ENCODE data around the gene PDCD6IP. TPM values are rescaled to one million over a fixed set of nuclear protein-coding genes. Genes with fewer than 3 reads are reported as not detected.
A peak's percentile ranks its signal among the peaks of the same experiment; 100 is the strongest.

Gene PDCD6IP
- total and polyA plus RNA-seq, 2 of the 13 experiments (the other 11 are each of a cell fraction or from before 2014, with no cell fraction given) = 62.5 to 85.6 TPM

DNA sequence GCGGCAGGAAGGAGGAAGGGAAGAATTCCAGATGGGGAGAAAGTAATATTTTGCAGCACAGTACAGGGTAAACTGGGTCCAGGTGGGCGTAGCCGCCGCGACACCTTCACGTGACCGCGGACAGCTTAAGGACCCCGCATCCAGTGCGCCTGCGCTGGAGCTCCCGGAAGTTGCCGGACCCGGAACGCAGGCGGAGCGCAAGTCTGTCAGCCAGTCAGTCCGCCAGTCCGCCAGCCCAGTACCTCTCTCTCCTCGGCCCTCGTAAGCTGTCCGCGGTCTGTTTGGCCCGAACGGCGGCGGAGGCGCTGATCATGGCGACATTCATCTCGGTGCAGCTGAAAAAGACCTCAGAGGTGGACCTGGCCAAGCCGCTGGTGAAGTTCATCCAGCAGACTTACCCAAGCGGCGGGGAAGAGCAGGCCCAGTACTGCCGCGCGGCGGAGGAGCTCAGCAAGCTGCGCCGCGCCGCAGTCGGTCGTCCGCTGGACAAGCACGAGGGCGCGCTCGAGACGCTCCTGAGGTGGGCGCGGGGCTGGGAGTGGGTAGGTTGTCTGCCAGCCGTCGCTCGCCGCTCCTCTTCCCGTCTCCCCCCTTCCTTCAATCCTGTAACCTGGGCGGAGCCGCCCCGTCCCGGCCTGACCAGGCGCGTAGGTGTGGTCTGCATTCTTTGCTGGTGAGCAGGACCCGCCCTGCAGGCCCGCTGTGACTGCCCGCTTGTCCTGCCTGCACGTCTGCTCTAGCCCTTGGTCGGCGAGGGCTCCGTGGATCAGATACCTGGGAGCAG lies at the start of gene PDCD6IP (continued):
- TF ChIP-seq, protein P1, sequence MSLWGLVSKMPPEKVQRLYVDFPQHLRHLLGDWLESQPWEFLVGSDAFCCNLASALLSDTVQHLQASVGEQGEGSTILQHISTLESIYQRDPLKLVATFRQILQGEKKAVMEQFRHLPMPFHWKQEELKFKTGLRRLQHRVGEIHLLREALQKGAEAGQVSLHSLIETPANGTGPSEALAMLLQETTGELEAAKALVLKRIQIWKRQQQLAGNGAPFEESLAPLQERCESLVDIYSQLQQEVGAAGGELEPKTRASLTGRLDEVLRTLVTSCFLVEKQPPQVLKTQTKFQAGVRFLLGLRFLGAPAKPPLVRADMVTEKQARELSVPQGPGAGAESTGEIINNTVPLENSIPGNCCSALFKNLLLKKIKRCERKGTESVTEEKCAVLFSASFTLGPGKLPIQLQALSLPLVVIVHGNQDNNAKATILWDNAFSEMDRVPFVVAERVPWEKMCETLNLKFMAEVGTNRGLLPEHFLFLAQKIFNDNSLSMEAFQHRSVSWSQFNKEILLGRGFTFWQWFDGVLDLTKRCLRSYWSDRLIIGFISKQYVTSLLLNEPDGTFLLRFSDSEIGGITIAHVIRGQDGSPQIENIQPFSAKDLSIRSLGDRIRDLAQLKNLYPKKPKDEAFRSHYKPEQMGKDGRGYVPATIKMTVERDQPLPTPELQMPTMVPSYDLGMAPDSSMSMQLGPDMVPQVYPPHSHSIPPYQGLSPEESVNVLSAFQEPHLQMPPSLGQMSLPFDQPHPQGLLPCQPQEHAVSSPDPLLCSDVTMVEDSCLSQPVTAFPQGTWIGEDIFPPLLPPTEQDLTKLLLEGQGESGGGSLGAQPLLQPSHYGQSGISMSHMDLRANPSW (CRISPR knock-in tag; IDR thresholded peaks at IDR 0.05; ENCODE audit: borderline replicate concordance) = peak; percentile 60; the same call in 1 of the 2 replicates
- TF ChIP-seq, protein P2, sequence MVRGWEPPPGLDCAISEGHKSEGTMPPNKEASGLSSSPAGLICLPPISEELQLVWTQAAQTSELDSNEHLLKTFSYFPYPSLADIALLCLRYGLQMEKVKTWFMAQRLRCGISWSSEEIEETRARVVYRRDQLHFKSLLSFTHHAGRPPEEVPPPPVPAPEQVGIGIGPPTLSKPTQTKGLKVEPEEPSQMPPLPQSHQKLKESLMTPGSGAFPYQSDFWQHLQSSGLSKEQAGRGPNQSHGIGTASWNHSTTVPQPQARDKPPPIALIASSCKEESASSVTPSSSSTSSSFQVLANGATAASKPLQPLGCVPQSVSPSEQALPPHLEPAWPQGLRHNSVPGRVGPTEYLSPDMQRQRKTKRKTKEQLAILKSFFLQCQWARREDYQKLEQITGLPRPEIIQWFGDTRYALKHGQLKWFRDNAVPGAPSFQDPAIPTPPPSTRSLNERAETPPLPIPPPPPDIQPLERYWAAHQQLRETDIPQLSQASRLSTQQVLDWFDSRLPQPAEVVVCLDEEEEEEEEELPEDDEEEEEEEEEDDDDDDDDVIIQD (CRISPR knock-in tag; IDR thresholded peaks at IDR 0.05; ENCODE audit: low read depth) = peak; percentile 4; the same call in 1 of the 2 replicates
- TF ChIP-seq SRSF1 (optimal IDR thresholded peaks at IDR 0.05; ENCODE audit: low read depth, low read length) (peak; percentile 74), ZNF660 (CRISPR knock-in tag; IDR thresholded peaks at IDR 0.05; ENCODE audit: borderline replicate concordance, low read depth) (no peak), PHB2 (IDR thresholded peaks at IDR 0.05; ENCODE audit: partially characterized antibody) (no peak), MEIS2 (CRISPR knock-in tag; IDR thresholded peaks at IDR 0.05) (peak; percentile 78; the same call in 1 of the 2 replicates), NFATC3 (CRISPR knock-in tag; IDR thresholded peaks at IDR 0.05) (no peak), EEA1 (CRISPR knock-in tag; IDR thresholded peaks at IDR 0.05; ENCODE audit: borderline replicate concordance) (no peak; the same call in 1 of the 2 replicates), BRD4 (CRISPR knock-in tag; IDR thresholded peaks at IDR 0.05) (0 out of 2 replicates have a peak, but pooled peaks have one; percentile 76), GATAD1 (CRISPR knock-in tag; IDR thresholded peaks at IDR 0.05) (peak; percentile 86), ZNF562 (CRISPR knock-in tag; IDR thresholded peaks at IDR 0.05; ENCODE audit: borderline replicate concordance) (no peak), KDM2A (CRISPR knock-in tag; IDR thresholded peaks at IDR 0.05; ENCODE audit: borderline replicate concordance, low read depth) (peak; percentile 91), CBX5 (CRISPR knock-in tag; IDR thresholded peaks at IDR 0.05; ENCODE audit: borderline replicate concordance) (0 out of 2 replicates have a peak, but pooled peaks have one; percentile 53), ZNF343 (CRISPR knock-in tag; IDR thresholded peaks at IDR 0.05) (peak; percentile 87)
- TF ChIP-seq, protein P3, sequence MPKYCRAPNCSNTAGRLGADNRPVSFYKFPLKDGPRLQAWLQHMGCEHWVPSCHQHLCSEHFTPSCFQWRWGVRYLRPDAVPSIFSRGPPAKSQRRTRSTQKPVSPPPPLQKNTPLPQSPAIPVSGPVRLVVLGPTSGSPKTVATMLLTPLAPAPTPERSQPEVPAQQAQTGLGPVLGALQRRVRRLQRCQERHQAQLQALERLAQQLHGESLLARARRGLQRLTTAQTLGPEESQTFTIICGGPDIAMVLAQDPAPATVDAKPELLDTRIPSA (CRISPR knock-in tag; IDR thresholded peaks at IDR 0.05; ENCODE audit: borderline replicate concordance) = peak; percentile 93; the same call in 1 of the 2 replicates
- TF ChIP-seq, protein P4, sequence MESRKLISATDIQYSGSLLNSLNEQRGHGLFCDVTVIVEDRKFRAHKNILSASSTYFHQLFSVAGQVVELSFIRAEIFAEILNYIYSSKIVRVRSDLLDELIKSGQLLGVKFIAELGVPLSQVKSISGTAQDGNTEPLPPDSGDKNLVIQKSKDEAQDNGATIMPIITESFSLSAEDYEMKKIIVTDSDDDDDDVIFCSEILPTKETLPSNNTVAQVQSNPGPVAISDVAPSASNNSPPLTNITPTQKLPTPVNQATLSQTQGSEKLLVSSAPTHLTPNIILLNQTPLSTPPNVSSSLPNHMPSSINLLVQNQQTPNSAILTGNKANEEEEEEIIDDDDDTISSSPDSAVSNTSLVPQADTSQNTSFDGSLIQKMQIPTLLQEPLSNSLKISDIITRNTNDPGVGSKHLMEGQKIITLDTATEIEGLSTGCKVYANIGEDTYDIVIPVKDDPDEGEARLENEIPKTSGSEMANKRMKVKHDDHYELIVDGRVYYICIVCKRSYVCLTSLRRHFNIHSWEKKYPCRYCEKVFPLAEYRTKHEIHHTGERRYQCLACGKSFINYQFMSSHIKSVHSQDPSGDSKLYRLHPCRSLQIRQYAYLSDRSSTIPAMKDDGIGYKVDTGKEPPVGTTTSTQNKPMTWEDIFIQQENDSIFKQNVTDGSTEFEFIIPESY (CRISPR knock-in tag; IDR thresholded peaks at IDR 0.05) = 0 out of 2 replicates have a peak, but pooled peaks have one; percentile 5
- TF ChIP-seq, protein P5, sequence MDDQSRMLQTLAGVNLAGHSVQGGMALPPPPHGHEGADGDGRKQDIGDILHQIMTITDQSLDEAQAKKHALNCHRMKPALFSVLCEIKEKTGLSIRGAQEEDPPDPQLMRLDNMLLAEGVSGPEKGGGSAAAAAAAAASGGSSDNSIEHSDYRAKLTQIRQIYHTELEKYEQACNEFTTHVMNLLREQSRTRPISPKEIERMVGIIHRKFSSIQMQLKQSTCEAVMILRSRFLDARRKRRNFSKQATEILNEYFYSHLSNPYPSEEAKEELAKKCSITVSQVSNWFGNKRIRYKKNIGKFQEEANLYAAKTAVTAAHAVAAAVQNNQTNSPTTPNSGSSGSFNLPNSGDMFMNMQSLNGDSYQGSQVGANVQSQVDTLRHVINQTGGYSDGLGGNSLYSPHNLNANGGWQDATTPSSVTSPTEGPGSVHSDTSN (CRISPR knock-in tag; IDR thresholded peaks at IDR 0.05; ENCODE audit: borderline replicate concordance) = no peak; the same call in 1 of the 2 replicates
- TF ChIP-seq, protein P6, sequence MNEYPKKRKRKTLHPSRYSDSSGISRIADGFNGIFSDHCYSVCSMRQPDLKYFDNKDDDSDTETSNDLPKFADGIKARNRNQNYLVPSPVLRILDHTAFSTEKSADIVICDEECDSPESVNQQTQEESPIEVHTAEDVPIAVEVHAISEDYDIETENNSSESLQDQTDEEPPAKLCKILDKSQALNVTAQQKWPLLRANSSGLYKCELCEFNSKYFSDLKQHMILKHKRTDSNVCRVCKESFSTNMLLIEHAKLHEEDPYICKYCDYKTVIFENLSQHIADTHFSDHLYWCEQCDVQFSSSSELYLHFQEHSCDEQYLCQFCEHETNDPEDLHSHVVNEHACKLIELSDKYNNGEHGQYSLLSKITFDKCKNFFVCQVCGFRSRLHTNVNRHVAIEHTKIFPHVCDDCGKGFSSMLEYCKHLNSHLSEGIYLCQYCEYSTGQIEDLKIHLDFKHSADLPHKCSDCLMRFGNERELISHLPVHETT (CRISPR knock-in tag; conservative IDR thresholded peaks at IDR 0.05) = no peak; the same call in 1 of the 2 replicates
